ENCODE data around the gene NCLN. TPM values are rescaled to one million over a fixed set of nuclear protein-coding genes. Genes with fewer than 3 reads are reported as not detected.
A peak's percentile ranks its signal among the peaks of the same experiment; 100 is the strongest.
"Not testable (repeated sequence)": the region's sequence is repeated elsewhere in the genome, so short reads cannot be mapped to it uniquely, and the experiment has no call there.

Gene NCLN
- total RNA-seq, 1 donor from 2014 or later: 44.9 TPM

- DNase-seq (ENCODE audit: low spot score): peak; percentile 73
Measured at GRCh38 chr19:3154957-3155736, 30.6 kb upstream of the NCLN start.

- no peak for DNase-seq (ENCODE audit: low spot score)
Measured at GRCh38 chr19:3157096-3157845, 28.5 kb upstream of the NCLN start.

DNA sequence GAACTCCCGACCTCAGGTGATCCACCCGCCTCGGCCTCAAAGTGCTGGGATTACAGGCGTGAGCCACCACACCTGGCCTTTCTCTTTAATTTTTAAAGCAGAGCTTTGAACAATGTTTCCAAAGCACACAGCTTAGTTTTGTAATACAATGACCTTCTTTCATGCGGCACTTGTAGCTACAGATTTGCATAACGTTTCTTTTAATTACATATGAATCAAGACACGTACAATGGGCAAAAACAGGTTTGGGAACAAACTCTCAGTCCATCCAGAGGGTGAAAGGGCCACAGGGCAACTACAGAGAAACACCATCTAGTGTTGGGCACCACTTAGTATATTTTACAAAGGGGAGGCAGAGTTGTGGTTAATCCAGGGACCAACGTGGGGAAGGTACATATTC is 26.2 kb upstream of the NCLN start:
- DNase-seq (ENCODE audit: low spot score): no peak

DNA sequence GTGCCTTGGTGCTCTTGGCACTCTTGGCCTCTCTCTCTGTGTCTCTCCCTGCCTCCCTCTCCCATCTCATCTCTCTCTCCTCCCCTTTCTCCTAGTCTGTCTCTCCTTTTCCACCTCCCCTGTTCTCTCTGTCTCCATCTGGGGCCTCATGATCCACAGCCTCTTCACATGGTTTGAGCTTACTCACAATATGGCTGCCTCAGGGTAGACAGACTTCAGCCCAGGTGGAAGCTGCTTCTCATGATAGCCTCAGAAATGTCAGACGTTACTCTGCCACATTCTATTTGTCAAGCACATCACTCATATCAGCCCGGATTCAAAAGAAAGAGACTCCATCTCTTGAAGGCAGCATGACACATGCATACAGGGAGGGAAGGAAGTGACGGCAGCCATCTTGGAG is 25.5 kb upstream of the NCLN start:
- DNase-seq (ENCODE audit: low spot score): no peak

GRCh38 chr19:3161453-3161852 is 24.3 kb upstream of the NCLN start:
- no peak for DNase-seq (ENCODE audit: low spot score)

- DNase-seq (ENCODE audit: low spot score): no peak
Measured at GRCh38 chr19:3162418-3163229, 23.1 kb upstream of the NCLN start.

DNA sequence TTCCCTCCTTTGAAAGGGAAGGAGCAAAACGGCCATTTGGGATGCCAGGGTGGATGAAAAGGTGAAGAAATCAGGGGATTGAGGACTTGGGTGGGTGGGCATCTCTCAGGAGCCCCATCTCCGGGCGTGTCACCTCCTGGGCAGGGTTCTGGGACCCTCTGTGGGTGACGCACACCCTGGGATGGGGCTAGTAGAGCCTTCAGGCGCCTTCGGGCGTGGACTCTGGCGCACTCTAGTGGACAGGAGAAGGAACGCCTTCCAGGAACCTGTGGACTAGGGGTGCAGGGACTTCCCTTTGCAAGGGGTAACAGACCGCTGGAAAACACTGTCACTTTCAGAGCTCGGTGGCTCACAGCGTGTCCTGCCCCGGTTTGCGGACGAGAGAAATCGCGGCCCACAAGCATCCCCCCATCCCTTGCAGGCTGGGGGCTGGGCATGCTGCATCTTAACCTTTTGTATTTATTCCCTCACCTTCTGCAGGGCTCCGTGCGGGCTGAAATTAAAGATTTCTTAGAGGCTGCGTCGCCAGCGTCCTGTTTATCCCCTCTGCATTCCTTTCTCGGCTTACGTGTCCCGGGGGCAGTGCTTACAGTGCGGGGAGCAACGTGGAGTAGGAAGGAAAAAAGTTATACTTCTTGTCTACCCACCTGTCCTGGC is 22.4 kb upstream of the NCLN start:
- no peak for DNase-seq (ENCODE audit: low spot score)

GRCh38 chr19:3163943-3164342 is 21.8 kb upstream of the NCLN start:
- no peak for DNase-seq (ENCODE audit: low spot score)

DNA sequence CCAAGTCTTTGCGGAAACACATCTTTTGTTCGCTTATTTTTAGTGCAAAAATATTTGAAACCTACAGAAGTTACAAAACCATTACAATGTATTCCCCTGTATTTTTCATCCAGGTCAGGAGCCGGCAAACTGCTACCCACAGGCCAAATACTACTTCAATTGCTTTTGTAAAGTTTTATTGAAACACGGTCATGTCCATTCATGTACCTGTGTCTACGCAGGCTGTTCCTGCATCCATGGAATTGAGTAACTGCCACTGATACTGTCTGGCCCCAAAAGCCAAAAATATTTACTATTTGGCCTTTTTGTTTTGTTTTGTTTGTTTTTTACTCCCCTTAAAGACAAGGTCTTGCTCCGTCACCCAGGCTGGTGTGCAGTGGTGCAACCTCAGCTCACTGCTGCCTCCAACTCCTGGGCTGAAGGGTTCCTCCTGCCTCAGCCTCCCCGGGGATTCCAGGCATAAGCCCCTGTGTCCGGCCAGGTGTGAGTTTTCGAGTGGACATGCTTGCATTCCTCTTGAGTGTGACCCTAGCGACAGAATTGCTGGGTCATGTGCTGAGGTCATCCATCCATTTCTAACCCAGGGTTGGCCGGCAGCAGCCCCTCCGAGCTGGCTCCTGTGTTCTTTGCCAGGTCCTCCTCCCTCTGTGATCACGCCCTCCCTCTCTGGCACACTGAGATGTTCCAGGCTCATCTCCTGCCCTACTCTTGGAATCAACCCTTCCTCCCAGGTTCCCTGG is 18.0 kb upstream of the NCLN start:
- DNase-seq (ENCODE audit: low spot score): no peak

GRCh38 chr19:3171894-3172672 is 13.6 kb upstream of the NCLN start:
- DNase-seq (ENCODE audit: low spot score): no peak

- not testable (repeated sequence) for DNase-seq (ENCODE audit: low spot score)
Measured at GRCh38 chr19:3172673-3173000, 13.1 kb upstream of the NCLN start.

- DNase-seq (ENCODE audit: low spot score): peak; percentile 86
Measured at GRCh38 chr19:3175781-3176714, 9.7 kb upstream of the NCLN start.

DNA sequence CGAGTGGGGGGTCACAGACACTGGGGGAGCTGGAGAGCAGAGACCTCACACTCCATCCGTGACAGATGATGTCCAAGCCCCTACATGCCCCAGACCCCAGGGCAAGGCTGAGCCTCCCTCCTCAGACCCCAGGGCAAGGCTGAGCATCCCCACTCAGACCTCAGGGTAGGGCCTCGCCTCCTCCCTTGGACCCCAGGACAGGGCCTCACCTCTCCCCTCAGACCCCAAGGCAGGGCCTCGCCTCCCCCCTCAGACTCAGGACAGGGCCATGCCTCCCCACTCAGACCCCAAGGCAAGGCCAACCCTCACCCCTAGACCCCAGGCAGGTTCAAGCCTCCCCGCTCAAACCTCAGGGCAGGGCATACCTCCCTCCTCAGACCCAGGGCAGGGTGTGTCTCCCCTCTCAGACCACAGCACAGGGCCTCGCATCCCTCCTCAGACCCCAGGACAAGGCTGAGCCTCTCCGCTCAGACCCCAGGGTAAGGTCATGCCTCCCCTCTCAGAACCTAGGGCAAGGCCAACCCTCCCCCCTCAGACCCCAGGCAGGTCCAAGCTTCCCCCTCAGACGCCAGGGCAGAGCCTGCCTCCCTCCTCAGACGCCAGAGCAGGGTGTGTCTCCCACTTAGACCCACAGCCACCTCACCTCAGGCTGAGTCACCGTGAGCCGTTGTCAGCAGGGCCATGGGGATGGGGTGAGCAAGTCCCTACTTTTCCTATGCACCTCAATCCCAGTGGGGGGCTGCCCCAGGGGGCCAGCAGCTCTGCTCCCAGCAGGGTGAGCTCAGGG is 8.8 kb upstream of the NCLN start:
- no peak for DNase-seq (ENCODE audit: low spot score)

- DNase-seq (ENCODE audit: low spot score): no peak
Measured at GRCh38 chr19:3178377-3178972, 7.3 kb upstream of the NCLN start, which contains the start of gene S1PR4. S1PR4 (plus strand) TSS chr19:3178769; CDS start chr19:3178793, 24 bp downstream.

- DNase-seq (ENCODE audit: low spot score): no peak
Measured at GRCh38 chr19:3178973-3179738, 6.6 kb upstream of the NCLN start.

- DNase-seq (ENCODE audit: low spot score): no peak
Measured at GRCh38 chr19:3179739-3180293, 5.9 kb upstream of the NCLN start.

All from mucosa of gallbladder (tissue), 1 donor.